H9 (cell line): ENCODE data around the gene XXYLT1. TPM values are rescaled to one million over a fixed set of nuclear protein-coding genes. Genes with fewer than 3 reads are reported as not detected.

Experiments used
- DNase-seq: peaks from one replicate; pipeline ENCODE4 v3.0.0-alpha.2; 2017
- H2AFZ ChIP-seq: one replicate; pipeline ENCODE4 v1.6.1; 2013; ENCODE audit warnings: mild to moderate bottlenecking, low read length, control low read depth, moderate library complexity
- H2AK5ac ChIP-seq: 2 replicates; pipeline ENCODE4 v1.6.1; 2013; ENCODE audit warnings: low read length, control low read depth, mixed read lengths; ENCODE audit not compliant: insufficient read length
- H2BK120ac ChIP-seq: one replicate; pipeline ENCODE4 v1.6.1; 2013; ENCODE audit warnings: low read depth, mild to moderate bottlenecking, low read length, control low read depth, inconsistent platforms; ENCODE audit not compliant: poor library complexity, severe bottlenecking
- H2BK12ac ChIP-seq: 2 replicates; pipeline ENCODE4 v1.6.1; 2013; ENCODE audit warnings: low read length, control low read depth, mixed read lengths, low read depth; ENCODE audit not compliant: insufficient read length
- H2BK15ac ChIP-seq: 2 replicates; pipeline ENCODE4 v1.6.1; 2013; ENCODE audit warnings: low read depth, low read length, control low read depth
- H2BK20ac ChIP-seq: one replicate; pipeline ENCODE4 v1.6.1; 2013; ENCODE audit warnings: low read depth, mild to moderate bottlenecking, low read length, control low read depth, inconsistent platforms; ENCODE audit not compliant: poor library complexity, severe bottlenecking
- H2BK5ac ChIP-seq: 2 replicates; pipeline ENCODE4 v1.6.1; 2013; ENCODE audit warnings: low read length, control low read depth, mixed read lengths; ENCODE audit not compliant: insufficient read length
- H3K14ac ChIP-seq: 2 replicates; pipeline ENCODE4 v1.6.1; 2013; ENCODE audit warnings: low read length, control low read depth; ENCODE audit not compliant: insufficient read depth
- H3K18ac ChIP-seq: 2 replicates; pipeline ENCODE4 v1.6.1; 2013; ENCODE audit warnings: low read depth, mild to moderate bottlenecking, mixed read lengths, low read length, control low read depth; ENCODE audit not compliant: insufficient read length
- H3K23ac ChIP-seq: 2 replicates; pipeline ENCODE4 v1.6.1; 2013; ENCODE audit warnings: low read length, control low read depth, mixed read lengths, low read depth; ENCODE audit not compliant: insufficient read length
- H3K23me2 ChIP-seq: 2 replicates; pipeline ENCODE4 v1.6.1; 2013; ENCODE audit warnings: low read depth, mild to moderate bottlenecking, mixed read lengths, low read length, control low read depth; ENCODE audit not compliant: insufficient read length, poor library complexity, severe bottlenecking
- H3K27ac ChIP-seq: 2 replicates; pipeline ENCODE4 v1.5.1; 2013; ENCODE audit warnings: low read length, control low read depth, mixed read lengths, low read depth; ENCODE audit not compliant: insufficient read length
- H3K27me3 ChIP-seq: 2 replicates; pipeline ENCODE4 v1.6.1; 2013; ENCODE audit warnings: low read length, control low read depth, inconsistent platforms; ENCODE audit not compliant: insufficient read depth
- H3K4ac ChIP-seq: 2 replicates; pipeline ENCODE4 v1.6.1; 2013; ENCODE audit warnings: low read depth, mild to moderate bottlenecking, control low read depth, inconsistent platforms, low read length, moderate library complexity
- H3K4me1 ChIP-seq: 2 replicates; pipeline ENCODE4 v1.6.1; 2013; ENCODE audit warnings: low read length, control low read depth, inconsistent platforms; ENCODE audit not compliant: insufficient read depth
- H3K4me2 ChIP-seq: 2 replicates; pipeline ENCODE4 v1.6.1; 2013; ENCODE audit warnings: low read length, control low read depth, mixed read lengths; ENCODE audit not compliant: insufficient read length, insufficient read depth
- H3K56ac ChIP-seq: 2 replicates; pipeline ENCODE4 v1.6.1; 2013; ENCODE audit warnings: low read depth, mild to moderate bottlenecking, mixed read lengths, low read length, control low read depth; ENCODE audit not compliant: insufficient read length
- H3K79me1 ChIP-seq: 2 replicates; pipeline ENCODE4 v1.6.1; 2013; ENCODE audit warnings: low read depth, mild to moderate bottlenecking, moderate library complexity, low read length, control low read depth, inconsistent platforms; ENCODE audit not compliant: insufficient read depth, poor library complexity, severe bottlenecking
- H3K79me2 ChIP-seq: 2 replicates; pipeline ENCODE4 v1.6.1; 2013; ENCODE audit warnings: low read length, control low read depth, inconsistent platforms; ENCODE audit not compliant: insufficient read depth
- H3K9ac ChIP-seq: 2 replicates; pipeline ENCODE4 v1.6.1; 2013; ENCODE audit warnings: low read length, control low read depth, mixed read lengths; ENCODE audit not compliant: insufficient read length; ENCODE audit errors: extremely low read depth
- H3K9me3 ChIP-seq: one replicate; pipeline ENCODE4 v1.6.1; 2013; ENCODE audit warnings: low read depth, low read length, inconsistent platforms; ENCODE audit not compliant: control insufficient read depth
- H3T11ph ChIP-seq: one replicate; pipeline ENCODE4 v1.6.1; 2013; ENCODE audit warnings: mild to moderate bottlenecking, low read length, control low read depth, inconsistent platforms
- H4K20me1 ChIP-seq: one replicate; pipeline ENCODE4 v1.6.1; 2013; ENCODE audit not compliant: control insufficient read depth, insufficient read length, insufficient read depth
- H4K5ac ChIP-seq: 2 replicates; pipeline ENCODE4 v1.6.1; 2013; ENCODE audit warnings: low read depth, mild to moderate bottlenecking, mixed read lengths, low read length, control low read depth; ENCODE audit not compliant: insufficient read length
- H4K8ac ChIP-seq: replicated peaks from 2 replicates; pipeline ENCODE4 v1.6.1; 2013; ENCODE audit warnings: low read length, control low read depth, mixed read lengths, low read depth; ENCODE audit not compliant: insufficient read length
- H4K91ac ChIP-seq: 2 replicates; pipeline ENCODE4 v1.6.1; 2013; ENCODE audit warnings: low read depth, mild to moderate bottlenecking, moderate library complexity, mixed read lengths, low read length, control low read depth; ENCODE audit not compliant: insufficient read length
- H3K27ac Mint-ChIP-seq, 3 experiments: 2 replicates in 2 of 3; 3 replicates in 1 of 3; pipeline ENCODE4 v1.8.0; 2020 to 2021; ENCODE audit warnings: mixed read lengths in 3 of 3, mild to moderate bottlenecking in 1 of 3, moderate library complexity in 1 of 3
- H3K27me3 Mint-ChIP-seq: 2 replicates; pipeline ENCODE4 v1.8.0; 2021; ENCODE audit warnings: low read depth, mild to moderate bottlenecking, moderate library complexity, mixed read lengths
- H3K36me3 Mint-ChIP-seq, 3 experiments: 2 replicates in 2 of 3; 3 replicates in 1 of 3; pipeline ENCODE4 v1.8.0; 2020 to 2021; ENCODE audit warnings: low read depth in 3 of 3, mixed read lengths in 3 of 3; ENCODE audit not compliant: insufficient read depth in 1 of 3
- H3K4me1 Mint-ChIP-seq, 2 experiments: 2 replicates each; pipeline ENCODE4 v1.8.0; 2020; ENCODE audit warnings: mixed read lengths in 2 of 2
- H3K4me3 Mint-ChIP-seq, 2 experiments: 2 replicates in 1 of 2; 3 replicates in 1 of 2; pipeline ENCODE4 v1.8.0; 2020 to 2021; ENCODE audit warnings: mild to moderate bottlenecking in 2 of 2, mixed read lengths in 2 of 2, moderate library complexity in 1 of 2
- H3K9me3 Mint-ChIP-seq, 2 experiments: 2 replicates in 1 of 2; 3 replicates in 1 of 2; pipeline ENCODE4 v1.8.0; 2020; ENCODE audit warnings: mild to moderate bottlenecking in 2 of 2, mixed read lengths in 2 of 2, moderate library complexity in 1 of 2
- WGBS: extraction: QIAGEN DNeasy Blood & Tissue Kit; methylation state at CpG from one replicate; pipeline ENCODE4 v1.1.7; 2013; ENCODE audit warnings: missing lambda C conversion rate, low lambda C conversion rate, mixed read lengths; ENCODE audit not compliant: insufficient read length; ENCODE audit errors: extremely low coverage; 5-methylcytosine and 5-hydroxymethylcytosine counted together
- total RNA-seq: library from RNA; stranded (reverse); gene quantifications from 2 replicates; pipeline ENCODE4 v1.2.1, GENCODE V29; 2021
- TF ChIP-seq, protein P1 (sequence below): fragments of 200-600 bp; sonication (generic); conservative IDR thresholded peaks from 3 replicates; pipeline ENCODE4 v1.8.0; 2021; ENCODE audit warnings: antibody characterized with exemption, mild to moderate bottlenecking

The XXYLT1 gene
- total RNA-seq, 1 experiment from 2014 or later, result 22.7 TPM

DNA sequence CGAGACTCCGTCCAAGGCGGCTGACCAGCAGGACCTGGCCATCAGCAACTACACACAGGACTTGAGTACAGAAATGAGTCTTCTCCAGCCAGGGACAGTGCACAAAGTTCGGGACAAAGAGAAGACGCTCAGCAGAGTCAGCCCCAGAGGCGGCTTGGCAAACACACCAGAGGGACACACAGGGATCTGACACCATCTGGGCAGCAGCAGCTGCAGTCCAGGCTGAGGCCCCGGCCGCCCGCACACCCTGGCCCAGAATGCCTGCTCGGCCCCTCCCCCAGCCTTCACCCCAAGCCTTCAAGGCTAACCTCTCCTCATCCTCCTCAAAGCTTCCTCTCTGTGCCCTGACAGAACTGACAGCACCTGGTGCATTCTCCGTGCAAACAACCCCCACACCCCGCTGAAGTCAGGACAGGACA is 61.1 kb downstream of the XXYLT1 start:
- Histone ChIP-seq H2AK5ac (no peak overlapping the region), H3K23me2 (no peaks in the 10 kb centered on the region), H2BK12ac (no peak overlapping the region), H4K8ac (no peak overlapping the region), H4K91ac (no peak overlapping the region), H2BK20ac (no peak overlapping the region), H3K14ac (0 out of 2 replicates have a peak overlapping the region, but pooled peaks have one; percentile 43), H3K4me2 (no peak overlapping the region), H3K23ac (no peak overlapping the region), H3K56ac (no peak overlapping the region), H3K27ac (no peak overlapping the region), H3K18ac (peak overlapping the region; percentile 14), H2BK15ac (no peak overlapping the region), H4K5ac (no peak overlapping the region), H3T11ph (no peak overlapping the region), H3K27me3 (no peaks in the 10 kb centered on the region), H3K9me3 (no peaks in the 10 kb centered on the region), H3K79me1 (peaks cover 4% of the 10 kb centered on the region), H3K79me2 (peaks cover 2% of the 10 kb centered on the region; the same call in 1 of the 2 replicates), H2AFZ (no peak overlapping the region), H4K20me1 (no peaks in the 10 kb centered on the region), H2BK120ac (no peak overlapping the region), H2BK5ac (no peak overlapping the region), H3K4ac (no peak overlapping the region), H3K4me1 (no peaks in the 10 kb centered on the region; the same call in none of the 2 replicates), H3K9ac (no peak overlapping the region)
- DNase-seq, result no peak
- WGBS, result no CpG with 5 or more reads among the region's 12 CpGs
- Mint-ChIP-seq H3K9me3 (no peaks in the 10 kb centered on the region; a peak in 1 of 5 replicates), H3K4me3 (no peak overlapping the region), H3K4me1 (peaks cover 44 to 46% of the 10 kb centered on the region in 2 experiments), H3K27me3 (no peaks in the 10 kb centered on the region), H3K27ac (peak overlapping the region; percentile 25 to 78 (median 44); a peak in 4 of 7 replicates), H3K36me3 (peaks cover 9 to 22% (median 15%) of the 10 kb centered on the region in 3 experiments; a peak in 6 of 7 replicates)
- TF ChIP-seq, protein P1, sequence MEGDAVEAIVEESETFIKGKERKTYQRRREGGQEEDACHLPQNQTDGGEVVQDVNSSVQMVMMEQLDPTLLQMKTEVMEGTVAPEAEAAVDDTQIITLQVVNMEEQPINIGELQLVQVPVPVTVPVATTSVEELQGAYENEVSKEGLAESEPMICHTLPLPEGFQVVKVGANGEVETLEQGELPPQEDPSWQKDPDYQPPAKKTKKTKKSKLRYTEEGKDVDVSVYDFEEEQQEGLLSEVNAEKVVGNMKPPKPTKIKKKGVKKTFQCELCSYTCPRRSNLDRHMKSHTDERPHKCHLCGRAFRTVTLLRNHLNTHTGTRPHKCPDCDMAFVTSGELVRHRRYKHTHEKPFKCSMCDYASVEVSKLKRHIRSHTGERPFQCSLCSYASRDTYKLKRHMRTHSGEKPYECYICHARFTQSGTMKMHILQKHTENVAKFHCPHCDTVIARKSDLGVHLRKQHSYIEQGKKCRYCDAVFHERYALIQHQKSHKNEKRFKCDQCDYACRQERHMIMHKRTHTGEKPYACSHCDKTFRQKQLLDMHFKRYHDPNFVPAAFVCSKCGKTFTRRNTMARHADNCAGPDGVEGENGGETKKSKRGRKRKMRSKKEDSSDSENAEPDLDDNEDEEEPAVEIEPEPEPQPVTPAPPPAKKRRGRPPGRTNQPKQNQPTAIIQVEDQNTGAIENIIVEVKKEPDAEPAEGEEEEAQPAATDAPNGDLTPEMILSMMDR, result no peak
